ENCODE measurements around the gene RNPEPL1.
A peak's percentile ranks its signal among the peaks of the same experiment; 100 is the strongest.
"Not testable (repeated sequence)": the region's sequence is repeated elsewhere in the genome, so short reads cannot be mapped to it uniquely, and the experiment has no call there.

The RNPEPL1 gene, protein sequence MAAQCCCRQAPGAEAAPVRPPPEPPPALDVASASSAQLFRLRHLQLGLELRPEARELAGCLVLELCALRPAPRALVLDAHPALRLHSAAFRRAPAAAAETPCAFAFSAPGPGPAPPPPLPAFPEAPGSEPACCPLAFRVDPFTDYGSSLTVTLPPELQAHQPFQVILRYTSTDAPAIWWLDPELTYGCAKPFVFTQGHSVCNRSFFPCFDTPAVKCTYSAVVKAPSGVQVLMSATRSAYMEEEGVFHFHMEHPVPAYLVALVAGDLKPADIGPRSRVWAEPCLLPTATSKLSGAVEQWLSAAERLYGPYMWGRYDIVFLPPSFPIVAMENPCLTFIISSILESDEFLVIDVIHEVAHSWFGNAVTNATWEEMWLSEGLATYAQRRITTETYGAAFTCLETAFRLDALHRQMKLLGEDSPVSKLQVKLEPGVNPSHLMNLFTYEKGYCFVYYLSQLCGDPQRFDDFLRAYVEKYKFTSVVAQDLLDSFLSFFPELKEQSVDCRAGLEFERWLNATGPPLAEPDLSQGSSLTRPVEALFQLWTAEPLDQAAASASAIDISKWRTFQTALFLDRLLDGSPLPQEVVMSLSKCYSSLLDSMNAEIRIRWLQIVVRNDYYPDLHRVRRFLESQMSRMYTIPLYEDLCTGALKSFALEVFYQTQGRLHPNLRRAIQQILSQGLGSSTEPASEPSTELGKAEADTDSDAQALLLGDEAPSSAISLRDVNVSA

DNA sequence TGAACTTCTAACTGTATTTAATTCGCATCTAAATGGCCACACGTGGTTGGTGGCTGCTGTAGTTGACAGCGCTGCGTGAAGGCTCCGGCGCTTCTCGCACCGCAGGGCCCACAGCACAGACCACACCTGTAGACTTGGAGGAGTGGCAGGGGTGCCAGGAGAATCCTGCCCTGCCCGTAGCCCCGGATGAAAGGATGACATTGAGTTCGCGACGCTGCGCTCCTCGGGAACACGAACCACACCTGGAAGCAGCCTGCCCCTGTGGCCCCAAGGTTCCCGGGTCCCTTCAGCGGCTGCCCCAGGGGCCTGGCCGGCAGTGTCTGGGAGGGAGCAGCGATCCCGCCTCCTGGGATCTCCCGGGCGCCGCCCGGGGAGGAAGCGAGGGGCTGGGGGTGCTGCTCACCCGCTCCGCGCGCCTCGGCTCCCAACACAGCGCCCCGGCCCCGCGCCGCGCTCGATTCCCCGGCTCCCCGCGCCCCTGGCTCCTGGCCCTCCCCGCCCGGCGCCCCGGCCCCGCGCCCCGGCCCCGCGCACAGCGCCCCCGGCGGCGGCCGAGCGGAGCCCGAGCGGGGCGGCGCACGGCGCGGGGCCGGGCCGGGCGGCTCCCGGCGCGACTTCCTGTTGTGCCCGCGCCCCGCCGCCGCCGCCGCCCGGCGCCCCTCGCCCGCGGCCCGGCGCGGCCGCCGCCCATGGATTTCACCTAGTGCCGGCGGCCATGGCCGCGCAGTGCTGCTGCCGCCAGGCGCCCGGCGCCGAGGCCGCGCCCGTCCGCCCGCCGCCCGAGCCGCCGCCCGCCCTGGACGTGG, at the start of gene RNPEPL1:
Gene RNPEPL1, plus strand, starts transcription at position 613 of the 806 bp plus-strand sequence. Its CDS starts 103 bp downstream, at position 716.
- peak in 1 of 2 donors; percentile 43 for DNase-seq (ENCODE audit: low read depth in 2 of 2)

DNA sequence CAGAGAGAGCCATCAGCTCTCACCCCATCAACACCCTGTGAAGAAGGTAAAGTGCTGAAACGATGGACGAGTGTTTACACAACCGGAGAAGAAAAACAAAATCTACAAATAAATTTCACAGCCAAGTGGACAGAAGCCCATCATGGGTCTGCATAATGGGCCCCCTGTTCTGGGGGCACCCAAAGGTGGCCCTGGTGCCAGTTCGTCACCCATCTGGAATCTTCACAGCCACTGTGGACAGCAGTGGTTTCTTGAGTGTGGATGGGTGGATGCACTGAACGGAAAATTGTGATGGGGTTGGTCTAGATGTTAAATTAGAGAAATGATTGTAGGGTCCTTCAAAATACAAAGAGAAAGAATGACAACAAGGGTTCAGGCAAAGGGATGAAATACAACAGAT, 49.3 kb upstream of the RNPEPL1 start:
- DNase-seq (ENCODE audit: low read depth in 2 of 2) = no peak

DNA sequence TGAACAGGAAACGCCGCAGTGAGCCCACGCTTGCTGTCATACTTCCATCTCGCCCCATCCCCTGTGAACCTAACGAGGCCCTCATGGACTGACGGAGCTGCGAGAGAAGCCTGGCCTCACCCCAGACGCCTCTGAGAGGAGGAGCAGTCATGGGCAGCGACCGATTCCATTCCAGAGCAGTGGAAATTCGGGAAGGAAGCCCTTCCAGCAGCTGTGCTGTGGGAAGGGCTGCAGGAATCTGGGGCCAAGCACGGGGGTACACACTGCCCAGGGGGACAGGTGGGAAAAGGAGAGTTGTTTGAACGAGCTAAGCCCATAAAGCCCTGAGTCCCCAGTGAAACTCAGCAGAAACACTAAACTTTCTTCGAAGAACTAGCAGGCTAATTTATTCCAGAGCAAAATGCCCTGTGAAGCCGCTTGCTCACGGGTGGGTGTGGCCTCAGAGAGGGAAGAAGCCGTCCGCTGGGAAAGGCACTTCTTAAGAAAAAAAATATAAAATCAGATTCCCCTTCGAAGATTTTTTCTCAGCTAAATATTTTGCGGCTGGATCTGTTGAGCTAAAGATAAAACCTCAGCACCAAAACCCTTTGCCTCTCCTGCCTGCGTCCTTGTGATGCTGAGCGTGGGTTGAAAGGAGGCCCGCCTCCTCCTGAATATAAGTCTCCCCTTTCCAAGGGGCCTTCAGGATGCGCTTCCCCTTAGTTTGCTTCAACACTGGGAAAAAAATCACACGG, 48.7 kb upstream of the RNPEPL1 start:
- DNase-seq (ENCODE audit: low read depth in 2 of 2) = no peak

DNA sequence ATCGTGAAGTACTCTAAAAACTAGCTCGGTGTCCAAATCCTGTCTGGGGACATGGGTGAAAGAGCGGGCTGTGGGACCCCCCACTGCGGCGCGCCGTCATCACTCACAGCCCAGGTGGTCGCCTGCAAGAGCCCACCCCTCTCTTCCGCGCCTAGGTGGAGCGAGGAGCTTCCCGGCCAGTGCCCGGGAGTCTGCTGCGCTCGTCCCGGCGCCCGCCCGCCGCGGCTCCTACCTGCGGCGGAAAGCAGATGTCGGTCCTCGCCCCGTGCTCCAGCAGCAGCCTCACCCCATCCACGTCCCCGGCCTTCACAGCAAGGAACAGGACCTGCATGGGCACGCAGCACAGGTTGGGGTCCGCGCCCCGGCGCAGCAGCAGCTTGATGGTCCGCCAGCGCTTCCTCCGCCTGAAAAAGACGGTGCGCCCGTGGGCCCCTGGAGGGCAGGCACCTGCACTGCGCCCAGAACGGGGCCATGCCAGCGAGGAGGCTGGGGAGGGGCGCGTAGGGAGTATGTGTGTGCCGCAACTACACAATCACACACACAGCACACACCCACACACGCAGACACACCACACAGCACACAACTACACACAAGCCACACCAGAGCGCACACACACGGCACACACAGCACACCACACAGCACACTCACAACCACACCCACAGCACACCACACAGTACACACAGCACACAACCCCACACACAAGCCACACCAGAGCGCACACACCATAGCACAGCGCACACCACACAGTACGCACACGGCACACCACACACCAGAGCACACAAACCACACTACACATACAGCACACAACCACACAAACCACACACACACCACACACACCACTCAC, 47.9 kb upstream of the RNPEPL1 start:
- no peak for DNase-seq (ENCODE audit: low read depth in 2 of 2)

DNA sequence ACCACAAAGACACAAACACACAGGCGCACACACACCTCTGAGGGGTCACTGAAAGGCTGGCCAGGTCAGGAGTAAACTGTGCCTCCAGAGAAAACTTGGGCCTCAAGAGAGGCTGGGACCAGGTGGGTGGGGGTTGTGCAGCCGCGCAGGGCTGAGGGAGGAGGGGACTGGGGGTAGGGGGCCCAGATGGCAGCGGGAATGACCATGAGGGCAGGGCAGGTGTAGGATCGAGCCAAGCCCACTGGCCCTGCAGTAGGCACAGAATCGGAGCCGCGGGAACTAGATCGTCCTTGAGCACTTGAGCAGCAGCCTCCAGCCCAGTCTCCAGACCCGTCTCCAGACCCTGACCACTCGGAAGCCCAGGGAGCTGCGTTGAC, 47.3 kb upstream of the RNPEPL1 start:
- DNase-seq (ENCODE audit: low read depth in 2 of 2) = no peak

DNA sequence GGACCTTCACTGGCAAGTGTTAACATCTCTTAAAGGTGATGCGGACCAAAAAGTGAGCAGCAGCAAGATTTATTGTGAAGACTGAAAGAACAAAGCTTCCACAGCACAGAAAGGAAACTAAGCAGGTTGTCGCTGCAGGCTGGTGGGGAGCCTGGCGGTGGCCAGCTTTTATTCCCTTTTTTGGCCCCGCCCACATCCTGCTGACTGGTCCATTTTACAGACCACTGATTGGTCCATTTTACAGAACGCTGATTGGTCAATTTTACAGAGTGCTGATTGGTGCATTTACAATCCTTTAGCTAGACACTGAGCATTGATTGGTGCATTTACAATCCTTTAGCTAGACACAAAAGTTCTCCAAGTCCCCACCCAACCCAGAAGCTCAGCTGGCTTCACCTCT, 46.4 kb upstream of the RNPEPL1 start:
- not testable (repeated sequence) for DNase-seq (ENCODE audit: low read depth in 2 of 2)

DNA sequence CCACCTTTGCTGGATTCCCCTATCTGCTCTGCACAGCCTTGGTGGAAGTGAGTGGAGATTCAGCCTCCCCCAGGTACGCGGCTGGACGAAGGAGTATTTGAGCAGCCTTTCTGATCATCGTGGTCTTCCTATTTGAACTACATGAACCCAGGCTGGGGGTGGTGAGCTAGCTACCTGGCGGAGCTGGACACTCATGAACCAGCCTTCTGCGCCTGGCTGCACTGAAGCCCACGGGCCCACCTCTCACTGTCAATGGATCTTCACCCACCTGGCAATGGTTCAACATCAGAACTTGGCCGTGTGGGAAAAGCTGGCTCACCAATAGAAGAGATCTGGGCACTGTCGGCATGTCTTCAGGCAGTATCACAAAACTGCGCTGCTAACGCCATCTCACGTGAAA, 45.9 kb upstream of the RNPEPL1 start:
- DNase-seq (ENCODE audit: low read depth in 2 of 2) = no peak

DNA sequence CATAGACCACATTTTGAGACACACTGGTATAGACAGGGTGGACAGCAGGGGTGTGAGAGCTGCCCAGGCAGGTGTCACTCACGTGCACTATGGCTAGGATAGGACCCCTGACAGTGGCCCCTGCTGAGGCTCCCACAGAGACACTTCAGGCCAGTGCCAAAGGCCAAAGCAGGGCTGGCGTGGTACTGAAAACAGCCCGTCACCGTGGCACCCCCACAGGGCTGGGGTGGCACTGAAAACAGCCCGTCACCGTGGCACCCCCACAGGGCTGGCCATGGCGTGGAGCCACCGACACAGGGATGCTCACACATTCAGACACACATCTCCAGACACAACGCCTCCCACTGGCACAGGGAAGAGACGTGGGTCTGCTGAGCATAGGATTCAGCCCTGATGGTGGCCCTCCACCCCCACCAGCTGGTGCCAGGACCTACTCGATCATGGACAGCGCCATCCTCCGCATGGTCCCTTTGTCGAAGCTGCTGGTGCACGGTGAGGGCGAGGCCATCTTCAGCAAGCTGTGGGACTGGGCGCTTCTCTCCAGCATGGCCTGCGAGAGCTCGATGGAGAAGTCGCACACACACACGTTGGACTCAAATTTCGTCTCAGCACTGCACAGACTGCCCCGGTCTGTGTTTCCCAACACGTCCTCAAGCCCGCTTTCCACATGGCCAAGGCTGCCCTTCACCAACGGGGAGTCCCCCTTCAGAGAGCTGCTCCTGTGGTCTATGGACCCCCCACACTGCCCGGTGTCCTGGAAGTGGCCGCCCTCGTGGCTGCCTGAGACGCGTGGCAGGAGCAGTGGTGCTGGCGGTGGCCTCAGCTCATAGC, 44.6 kb upstream of the RNPEPL1 start:
- no peak for DNase-seq (ENCODE audit: low read depth in 2 of 2)

DNA sequence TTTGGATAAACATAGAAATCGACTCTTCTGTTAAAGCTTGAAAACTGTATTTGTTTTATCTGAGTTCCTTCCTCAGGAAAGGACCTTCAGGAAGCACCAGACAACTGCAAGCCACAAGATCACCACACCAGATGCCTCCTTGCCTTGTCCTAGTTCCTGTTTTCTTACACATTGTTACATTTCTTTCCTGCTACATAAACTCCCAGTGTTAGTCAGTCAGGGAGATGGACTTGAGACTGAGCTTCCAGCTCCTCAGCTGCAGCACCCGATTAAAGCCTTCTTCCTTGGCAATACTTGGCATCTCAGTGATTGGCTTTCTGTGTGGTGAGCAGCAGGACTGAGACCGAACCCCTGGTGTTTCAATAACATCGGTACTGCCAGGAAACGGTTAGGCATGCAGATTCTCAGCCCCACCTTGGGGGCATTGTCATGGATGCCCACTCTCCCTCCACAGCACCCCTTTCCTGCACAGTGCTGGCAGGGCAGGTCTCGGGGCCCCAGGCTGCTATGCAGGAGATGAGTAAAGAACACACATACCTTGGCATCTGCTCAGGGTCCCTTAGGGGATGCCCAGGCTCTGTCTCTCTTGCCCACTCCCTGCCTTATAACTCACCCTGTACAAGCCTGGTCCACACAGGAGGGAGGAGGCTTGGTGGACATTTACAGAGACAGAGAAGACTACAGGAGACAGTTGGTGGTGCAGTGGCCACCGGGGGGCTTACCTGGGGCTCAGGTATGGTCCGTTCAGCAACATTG, 43.1 kb upstream of the RNPEPL1 start:
- DNase-seq (ENCODE audit: low read depth in 2 of 2) = no peak

DNA sequence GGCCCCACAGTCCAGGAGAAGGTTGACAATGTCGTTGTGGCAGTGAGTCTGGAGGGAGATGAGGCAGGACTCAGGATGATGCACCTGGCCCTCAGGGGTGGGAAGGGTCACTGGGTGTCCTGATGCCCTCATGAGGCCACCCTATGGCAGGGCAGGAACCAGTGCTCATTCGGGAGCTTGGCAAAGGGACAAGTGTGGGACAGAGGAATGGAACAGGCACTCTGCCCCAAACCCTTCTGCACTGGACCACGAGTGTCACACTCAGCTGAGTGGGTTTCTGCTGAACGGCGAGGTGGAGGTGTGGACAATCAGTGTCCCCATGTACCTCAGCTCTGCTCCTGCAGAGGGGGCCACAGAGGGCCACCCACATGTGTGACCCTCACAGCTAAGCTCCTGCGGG, 42.5 kb upstream of the RNPEPL1 start:
- no peak for DNase-seq (ENCODE audit: low read depth in 2 of 2)

DNA sequence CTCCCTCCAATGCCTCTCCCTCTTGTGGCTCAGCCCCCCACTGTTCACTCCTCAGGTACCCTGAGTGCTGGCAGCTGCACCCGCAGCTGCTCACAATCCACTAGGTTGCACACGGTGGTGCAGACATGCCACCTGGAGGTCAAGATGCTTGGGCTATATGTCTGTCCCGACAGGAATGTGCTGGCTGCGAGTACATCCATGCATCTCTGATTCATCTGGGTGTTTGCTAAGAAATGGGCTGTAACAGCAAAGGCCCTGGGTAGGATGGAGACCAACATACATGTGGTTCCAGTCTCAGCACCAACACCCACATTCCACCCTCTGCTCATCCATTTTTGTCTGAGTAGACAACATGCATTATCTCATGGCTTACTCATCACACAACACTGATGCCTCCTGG, 41.8 kb upstream of the RNPEPL1 start:
- DNase-seq (ENCODE audit: low read depth in 2 of 2) = no peak

DNA sequence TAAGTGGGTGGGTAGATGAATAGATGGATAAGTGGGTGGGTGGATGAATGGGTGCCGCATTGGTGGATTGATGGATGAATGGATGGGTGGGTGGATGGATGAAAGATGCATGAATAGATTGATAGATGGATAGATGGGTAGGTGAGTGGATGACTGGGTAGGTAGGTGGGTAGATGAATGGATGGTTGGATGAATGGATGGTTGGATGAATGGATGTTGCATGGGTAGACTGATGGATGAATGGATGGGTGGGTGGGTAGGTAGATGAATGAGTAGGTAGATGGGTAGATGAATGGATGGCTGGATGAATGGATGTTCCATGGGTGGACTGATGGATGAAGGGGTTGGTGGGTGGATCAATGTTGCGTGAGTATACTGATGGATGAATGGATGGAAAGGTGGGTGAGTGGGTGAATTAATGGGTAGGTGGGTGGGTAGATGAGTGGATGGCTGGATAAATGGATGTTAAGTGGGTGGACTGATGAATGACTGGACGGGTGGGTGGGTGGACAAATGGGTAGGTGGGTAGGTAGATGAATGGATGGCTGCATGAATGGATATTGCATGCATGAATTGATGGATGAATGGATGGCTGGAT, 41.0 kb upstream of the RNPEPL1 start:
- DNase-seq (ENCODE audit: low read depth in 2 of 2) = no peak

DNA sequence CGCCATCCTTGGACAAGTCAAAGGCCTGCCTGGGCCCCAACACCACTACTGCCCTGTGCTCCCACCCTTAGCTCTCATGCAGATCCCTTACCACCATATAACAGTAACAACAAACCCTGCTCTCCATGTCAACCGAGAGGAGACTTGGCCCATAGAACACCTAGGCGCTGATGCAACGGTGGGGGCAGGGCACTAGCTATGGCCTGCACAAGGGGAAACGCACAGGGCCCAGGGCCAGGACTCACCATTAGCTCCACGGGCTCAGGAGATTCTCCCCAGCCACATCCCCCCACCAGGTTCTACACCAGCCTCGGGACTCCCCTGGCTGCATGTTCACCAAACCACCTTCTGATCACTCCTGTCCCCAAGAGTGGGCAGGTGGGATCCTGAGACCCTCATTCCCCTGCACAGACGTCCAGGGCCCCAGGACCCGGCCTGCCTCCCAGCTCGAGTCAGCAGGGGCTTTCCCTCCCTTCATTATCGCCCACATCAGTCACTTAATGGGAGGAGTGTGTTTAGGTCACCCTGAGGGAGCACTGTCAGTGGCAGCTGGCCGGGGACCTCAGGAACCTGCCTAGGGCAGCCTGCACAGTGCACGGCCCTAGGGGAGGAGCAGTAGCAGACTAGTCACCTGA, 39.8 kb upstream of the RNPEPL1 start:
- DNase-seq (ENCODE audit: low read depth in 2 of 2) = no peak

DNA sequence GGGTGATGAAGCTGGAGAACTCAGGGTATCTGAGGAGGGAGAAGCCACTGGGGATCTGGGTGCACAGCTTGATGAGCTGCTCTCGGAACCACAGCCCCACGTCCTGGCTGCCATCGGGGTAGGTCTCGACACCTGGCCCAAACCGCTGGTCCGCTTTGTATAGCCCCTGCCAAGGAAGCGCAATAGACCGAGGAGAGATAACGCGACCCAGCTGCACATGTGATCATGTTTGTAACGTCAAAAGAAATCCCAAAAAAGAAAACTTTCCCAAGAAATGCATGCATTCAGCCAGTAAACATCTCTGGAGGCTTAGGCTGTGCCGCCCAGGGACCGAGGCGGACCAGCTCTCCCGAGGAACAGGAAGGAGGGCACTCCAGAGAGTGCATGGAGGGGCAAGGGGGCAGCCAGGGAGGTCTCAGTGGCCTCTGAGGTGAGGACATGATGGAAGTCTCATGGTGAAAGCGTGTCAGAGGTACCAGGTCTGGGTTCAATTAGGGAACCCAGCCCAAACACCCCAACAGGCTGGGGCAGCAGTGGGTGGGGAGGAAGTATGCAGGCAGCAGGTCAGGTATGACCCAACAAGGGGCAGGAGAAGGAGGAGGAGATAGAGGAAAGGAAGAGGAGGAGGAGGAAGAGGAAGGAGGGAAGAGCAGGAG, 38.8 kb upstream of the RNPEPL1 start:
- no peak for DNase-seq (ENCODE audit: low read depth in 2 of 2)

DNA sequence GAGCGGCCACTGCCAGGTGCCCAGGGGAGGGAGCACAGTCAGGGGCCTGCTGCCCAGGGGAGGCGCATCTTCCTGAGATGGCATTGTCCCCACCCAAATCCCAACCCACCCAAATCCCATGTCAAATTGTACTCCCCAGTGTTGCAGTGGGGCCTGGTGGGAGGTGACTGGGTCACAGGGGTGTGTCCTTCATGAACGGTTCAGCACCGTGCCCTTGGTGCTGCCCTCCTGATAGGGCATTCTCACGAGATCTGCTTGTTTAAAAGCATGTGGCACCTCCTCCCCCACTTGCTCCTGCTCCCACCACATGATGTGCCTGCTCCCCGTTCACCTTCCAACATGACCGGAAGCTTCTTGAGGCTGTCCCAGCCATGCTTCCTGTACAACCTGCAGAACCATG, 38.1 kb upstream of the RNPEPL1 start:
- DNase-seq (ENCODE audit: low read depth in 2 of 2) = no peak

DNA sequence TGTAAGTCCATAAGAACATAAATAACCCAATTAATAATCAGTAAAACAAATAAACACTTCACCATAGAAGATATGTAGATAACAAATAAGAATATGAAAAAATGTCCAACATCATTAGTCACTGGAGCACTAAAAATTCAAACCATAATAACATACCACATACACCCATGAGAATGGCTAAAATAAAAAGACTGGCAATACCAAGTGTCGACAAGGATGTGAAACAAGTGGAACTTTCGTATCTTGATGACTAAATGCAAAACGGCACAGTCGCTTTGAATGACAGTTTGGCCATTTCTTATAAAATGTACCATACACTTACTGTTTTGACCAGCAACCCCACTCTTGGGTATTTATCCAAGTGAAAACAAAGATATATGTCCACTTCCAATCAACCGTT, 37.2 kb upstream of the RNPEPL1 start:
- no peak for DNase-seq (ENCODE audit: low read depth in 2 of 2)

DNA sequence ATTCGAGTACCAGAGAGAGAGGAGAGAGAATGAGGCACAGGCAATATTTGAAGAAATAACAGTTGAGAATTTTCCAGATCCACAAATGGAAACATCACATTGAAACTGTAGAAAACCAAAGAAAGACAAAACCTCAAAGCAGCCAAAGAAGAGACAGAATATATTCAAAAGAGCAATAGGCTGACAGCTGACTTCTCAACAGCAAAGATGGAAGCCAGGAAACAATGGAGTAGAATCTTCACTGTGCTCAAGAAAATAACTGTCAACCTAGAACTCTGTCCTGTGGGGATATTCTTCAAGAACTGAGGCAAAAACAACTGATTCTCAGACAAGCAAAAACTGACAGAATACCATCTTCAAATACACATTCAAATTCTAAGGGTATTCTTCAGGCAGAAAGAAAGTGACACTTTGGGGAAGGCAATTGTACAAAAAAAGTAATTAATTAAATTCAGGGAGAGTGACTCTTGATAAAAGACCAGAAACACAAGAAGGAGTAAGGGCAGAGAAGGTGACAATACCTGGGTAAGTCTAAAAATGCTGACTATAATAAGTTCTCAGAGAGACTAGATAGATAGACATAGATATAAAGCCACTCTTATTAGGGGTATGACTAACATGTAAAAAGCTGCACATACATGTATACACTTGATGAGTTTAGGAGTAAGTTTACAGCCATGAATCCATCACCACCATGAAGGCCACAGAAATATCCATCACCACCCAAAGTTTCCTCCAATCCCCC, 36.1 kb upstream of the RNPEPL1 start:
- no peak for DNase-seq (ENCODE audit: low read depth in 2 of 2)

Measured in stimulated activated CD8-positive, alpha-beta memory T cell treated with anti-CD3 and anti-CD28 coated beads, Interleukin-7, amount 100 ng/mL, for 4 hours (primary cell).